ENCODE results near the gene KDELR3. TPM values are rescaled to one million over a fixed set of nuclear protein-coding genes. Genes with fewer than 3 reads are reported as not detected.

Gene KDELR3
- total RNA-seq, 4 donors from 2014 or later: 3.5 to 12.9 (median 7.0) TPM

- TF ChIP-seq CTCF (IDR thresholded peaks at IDR 0.05): no peak
- TF ChIP-seq POLR2AphosphoS5 (IDR thresholded peaks at IDR 0.05): no peak
- TF ChIP-seq POLR2A (IDR thresholded peaks at IDR 0.05; ENCODE audit: low read depth): no peak
- TF ChIP-seq EP300 (IDR thresholded peaks at IDR 0.05): no peak
- Histone ChIP-seq H3K4me1 (peaks cover 0 to 8% (median 0%) of the 10 kb centered on the region in 4 donors), H3K27me3 (peaks cover 0 to 55% (median 2%) of the 10 kb centered on the region in 4 donors), H3K4me3 (no peak overlapping the region), H3K27ac (replicated peaks in 1 of 4) (no peak overlapping the region), H3K9me3 (no peaks in the 10 kb centered on the region), H3K36me3 (no peaks in the 10 kb centered on the region)
- intact Hi-C loops (cut with DNase I): no loop called here
- 77% methylated on average over 13 of the region's 13 CpGs for WGBS
- no peak for DNase-seq (ENCODE audit: extremely low spot score)
These were observed 24.8 kb upstream of the KDELR3 start for GRCh38 chr22:38442967-38443627.

- no peaks in the 10 kb centered on the region for H3K9me3 ChIP-seq
- no peak overlapping the region for H3K4me3 ChIP-seq
- TF ChIP-seq POLR2AphosphoS5 (IDR thresholded peaks at IDR 0.05): no peak
- TF ChIP-seq CTCF (IDR thresholded peaks at IDR 0.05): no peak
- no peak for TF ChIP-seq EP300 (IDR thresholded peaks at IDR 0.05)
- no peak for TF ChIP-seq POLR2A (IDR thresholded peaks at IDR 0.05; ENCODE audit: low read depth)
- no peak overlapping the region for H3K27ac ChIP-seq (replicated peaks in 1 of 4)
- no peak for DNase-seq (ENCODE audit: extremely low spot score)
- 72% methylated on average over 20 of the region's 21 CpGs for WGBS
- no peaks in the 10 kb centered on the region for H3K36me3 ChIP-seq
- H3K4me1 ChIP-seq: peaks cover 0 to 8% (median 0%) of the 10 kb centered on the region in 4 donors
- peaks cover 0 to 59% (median 2%) of the 10 kb centered on the region in 4 donors for H3K27me3 ChIP-seq
- intact Hi-C loops (cut with DNase I): no loop called here
These were observed 24.0 kb upstream of the KDELR3 start for GRCh38 chr22:38443628-38444521.

GRCh38 chr22:38444783-38445182 is 23.1 kb upstream of the KDELR3 start:
- Histone ChIP-seq H3K9me3 (no peaks in the 10 kb centered on the region), H3K4me1 (peaks cover 0 to 8% (median 0%) of the 10 kb centered on the region in 4 donors), H3K27ac (replicated peaks in 1 of 4) (no peak overlapping the region), H3K4me3 (no peak overlapping the region), H3K27me3 (peaks cover 0 to 62% (median 2%) of the 10 kb centered on the region in 4 donors), H3K36me3 (no peaks in the 10 kb centered on the region)
- WGBS: 91% methylated on average over 10 of the region's 10 CpGs
- intact Hi-C loops (cut with DNase I): no loop called here
- DNase-seq (ENCODE audit: extremely low spot score): no peak
- no peak for TF ChIP-seq POLR2AphosphoS5 (IDR thresholded peaks at IDR 0.05)
- no peak for TF ChIP-seq POLR2A (IDR thresholded peaks at IDR 0.05; ENCODE audit: low read depth)
- no peak for TF ChIP-seq EP300 (IDR thresholded peaks at IDR 0.05)
- no peak for TF ChIP-seq CTCF (IDR thresholded peaks at IDR 0.05)

GRCh38 chr22:38446018-38446601 is 21.8 kb upstream of the KDELR3 start:
- 68% methylated on average over 8 of the region's 9 CpGs for WGBS
- Histone ChIP-seq H3K27me3 (peaks cover 0 to 68% (median 2%) of the 10 kb centered on the region in 4 donors), H3K4me3 (no peak overlapping the region), H3K36me3 (no peaks in the 10 kb centered on the region), H3K9me3 (no peaks in the 10 kb centered on the region), H3K4me1 (peaks cover 0 to 8% (median 0%) of the 10 kb centered on the region in 4 donors), H3K27ac (replicated peaks in 1 of 4) (no peak overlapping the region)
- no peak for DNase-seq (ENCODE audit: extremely low spot score)
- intact Hi-C loops (cut with DNase I): no loop called here
- TF ChIP-seq POLR2AphosphoS5 (IDR thresholded peaks at IDR 0.05): no peak
- TF ChIP-seq POLR2A (IDR thresholded peaks at IDR 0.05; ENCODE audit: low read depth): no peak
- no peak for TF ChIP-seq EP300 (IDR thresholded peaks at IDR 0.05)
- TF ChIP-seq CTCF (IDR thresholded peaks at IDR 0.05): no peak

Data from esophagus muscularis mucosa (tissue), 4 donors.